Activated T-helper 1 cell treated with anti-CD3 and anti-CD28 coated beads, Interleukin-2, amount 50 U/mL, for 16 hours (primary cell): ENCODE results near the gene PARP2.
"Not testable (repeated sequence)": the region's sequence is repeated elsewhere in the genome, so short reads cannot be mapped to it uniquely, and the experiment has no call there.

Source experiments
- DNase-seq, 2 donors: peaks; one replicate each; pipeline ENCODE4 v3.0.0-alpha.2; 2020; ENCODE audit warnings: low read depth in 1 of 2, low spot score in 1 of 2

The PARP2 gene

GRCh38 chr14:20343092-20343861 lies at the start of gene PARP2:
Gene PARP2 (plus strand): TSS chr14:20343635. CDS start chr14:20343642, 7 bp downstream.
- DNase-seq, result peak; percentile 63 to 82

GRCh38 chr14:20294636-20295035 lies 48.8 kb upstream of the PARP2 start:
- no peak for DNase-seq

GRCh38 chr14:20295067-20295466 lies 48.4 kb upstream of the PARP2 start:
- no peak for DNase-seq

GRCh38 chr14:20302042-20302755 lies 41.2 kb upstream of the PARP2 start:
- DNase-seq, result no peak

- peak; percentile 83 to 91 for DNase-seq
Measured at GRCh38 chr14:20305265-20306078, 38.0 kb upstream of the PARP2 start, which contains the start of gene TTC5. Gene TTC5 (minus strand): TSS chr14:20305951. CDS start chr14:20305937, 14 bp downstream.

- DNase-seq, result no peak
Measured at GRCh38 chr14:20306079-20306423, 37.4 kb upstream of the PARP2 start.

GRCh38 chr14:20314026-20314425 lies 29.4 kb upstream of the PARP2 start:
- DNase-seq, result no peak

GRCh38 chr14:20317720-20318119 lies 25.7 kb upstream of the PARP2 start:
- no peak for DNase-seq

GRCh38 chr14:20327005-20327869 lies 16.2 kb upstream of the PARP2 start:
- no peak for DNase-seq

- DNase-seq, result no peak
Measured at GRCh38 chr14:20328705-20329104, 14.7 kb upstream of the PARP2 start.

- DNase-seq, result no peak
Measured at GRCh38 chr14:20329355-20329754, 14.1 kb upstream of the PARP2 start.

GRCh38 chr14:20331053-20331613 lies 12.3 kb upstream of the PARP2 start:
- no peak for DNase-seq

- DNase-seq, result no peak
Measured at GRCh38 chr14:20332431-20332787, 11.0 kb upstream of the PARP2 start.

GRCh38 chr14:20332788-20333493 lies 10.5 kb upstream of the PARP2 start, which contains the start of gene CCNB1IP1:
Gene CCNB1IP1 (minus strand): TSS chr14:20333279. CDS start chr14:20316523, 16,756 bp downstream.
- peak in 1 of 2 donors; percentile 13 for DNase-seq

GRCh38 chr14:20333494-20333841 lies 10.0 kb upstream of the PARP2 start:
- DNase-seq, result no peak

- DNase-seq, result no peak
Measured at GRCh38 chr14:20334017-20334416, 9.4 kb upstream of the PARP2 start.

GRCh38 chr14:20341032-20341431 lies 2.4 kb upstream of the PARP2 start:
- not testable (repeated sequence) for DNase-seq

- DNase-seq, result no peak
Measured at GRCh38 chr14:20341646-20342045, 1.8 kb upstream of the PARP2 start.

- DNase-seq, result no peak
Measured at GRCh38 chr14:20343862-20344220, 406 bp downstream of the PARP2 start.

GRCh38 chr14:20345366-20345765 lies 1.9 kb downstream of the PARP2 start:
- no peak for DNase-seq
